ENCODE results near the gene ANKRD28. TPM values are rescaled to one million over a fixed set of nuclear protein-coding genes. Genes with fewer than 3 reads are reported as not detected.

Gene ANKRD28
- total and polyA plus RNA-seq, 2 of the 8 experiments (the other 6 are each of a cell fraction or from before 2014, with no cell fraction given): 39.1 to 61.7 TPM

- TF ChIP-seq POLR2AphosphoS5 (IDR thresholded peaks at IDR 0.05; ENCODE audit: low read depth, low read length) (no peak), CHD2 (IDR thresholded peaks at IDR 0.05; ENCODE audit: low read length) (no peak), CHD1 (IDR thresholded peaks at IDR 0.05; ENCODE audit: low read depth, low read length) (no peak), TBP (IDR thresholded peaks at IDR 0.05; ENCODE audit: low read depth, low read length) (no peak)
- TF ChIP-seq, protein P1, sequence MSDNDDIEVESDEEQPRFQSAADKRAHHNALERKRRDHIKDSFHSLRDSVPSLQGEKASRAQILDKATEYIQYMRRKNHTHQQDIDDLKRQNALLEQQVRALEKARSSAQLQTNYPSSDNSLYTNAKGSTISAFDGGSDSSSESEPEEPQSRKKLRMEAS (IDR thresholded peaks at IDR 0.05): no peak
These were observed 16.0 kb downstream of the ANKRD28 start (continued) for GRCh38 chr3:15781637-15782402.
